DND-41 (cell line): Measurements from ENCODE around the gene EHBP1.

Source experiments
- EZH2 ChIP-seq: IDR thresholded peaks from 3 replicates; pipeline ENCODE4 v1.6.1; 2012; ENCODE audit warnings: borderline replicate concordance, low read depth, mild to moderate bottlenecking, moderate library complexity, low read length, inconsistent platforms; ENCODE audit not compliant: severe bottlenecking
- TF ChIP-seq, protein P1 (sequence below): IDR thresholded peaks from 2 replicates; pipeline ENCODE4 v1.5.1; 2012; ENCODE audit warnings: borderline replicate concordance, low read length, moderate library complexity, mild to moderate bottlenecking; ENCODE audit not compliant: poor library complexity, severe bottlenecking; ENCODE audit errors: extremely low read depth

- TF ChIP-seq, protein P1, sequence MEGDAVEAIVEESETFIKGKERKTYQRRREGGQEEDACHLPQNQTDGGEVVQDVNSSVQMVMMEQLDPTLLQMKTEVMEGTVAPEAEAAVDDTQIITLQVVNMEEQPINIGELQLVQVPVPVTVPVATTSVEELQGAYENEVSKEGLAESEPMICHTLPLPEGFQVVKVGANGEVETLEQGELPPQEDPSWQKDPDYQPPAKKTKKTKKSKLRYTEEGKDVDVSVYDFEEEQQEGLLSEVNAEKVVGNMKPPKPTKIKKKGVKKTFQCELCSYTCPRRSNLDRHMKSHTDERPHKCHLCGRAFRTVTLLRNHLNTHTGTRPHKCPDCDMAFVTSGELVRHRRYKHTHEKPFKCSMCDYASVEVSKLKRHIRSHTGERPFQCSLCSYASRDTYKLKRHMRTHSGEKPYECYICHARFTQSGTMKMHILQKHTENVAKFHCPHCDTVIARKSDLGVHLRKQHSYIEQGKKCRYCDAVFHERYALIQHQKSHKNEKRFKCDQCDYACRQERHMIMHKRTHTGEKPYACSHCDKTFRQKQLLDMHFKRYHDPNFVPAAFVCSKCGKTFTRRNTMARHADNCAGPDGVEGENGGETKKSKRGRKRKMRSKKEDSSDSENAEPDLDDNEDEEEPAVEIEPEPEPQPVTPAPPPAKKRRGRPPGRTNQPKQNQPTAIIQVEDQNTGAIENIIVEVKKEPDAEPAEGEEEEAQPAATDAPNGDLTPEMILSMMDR: no peak
- TF ChIP-seq EZH2: no peak
These were observed 361.3 kb downstream of the EHBP1 start for GRCh38 chr2:63066838-63067237.
